Measurements from ENCODE around the gene OR2AG1. TPM values are rescaled to one million over a fixed set of nuclear protein-coding genes. Genes with fewer than 3 reads are reported as not detected.

The OR2AG1 gene
- total and polyA plus RNA-seq, 4 donors, result not detected

- Histone ChIP-seq H3K36me3 (ENCODE audit: control insufficient read depth in 1 of 2, insufficient read depth in 2 of 2, low read length in 1 of 2) (no peaks in the 10 kb centered on the region), H3K9me3 (ENCODE audit: control insufficient read depth, low read length) (no peaks in the 10 kb centered on the region), H3K27ac (ENCODE audit: low read depth in 1 of 2, low read length in 2 of 2) (no peak overlapping the region), H3K4me1 (ENCODE audit: control insufficient read depth in 1 of 2, insufficient read depth in 2 of 2, low read length in 2 of 2) (no peaks in the 10 kb centered on the region), H3K27me3 (ENCODE audit: control insufficient read depth in 1 of 2, insufficient read depth in 2 of 2, low read length in 1 of 2) (peaks cover 0 to 5% of the 10 kb centered on the region in 2 donors), H3K4me3 (ENCODE audit: low read length in 2 of 2) (no peak overlapping the region)
- ATAC-seq (ENCODE audit: low FRiP score), result no peak
- intact Hi-C loops (cut with DNase I), result no loop called here
- 72 to 73% methylated on average over 4 of the region's 4 CpGs for whole genome bisulfite sequencing, 2 donors
- DNase-seq, result no peak
Measured at GRCh38 chr11:6745018-6745417, 37.8 kb upstream of the OR2AG1 start.

- intact Hi-C loops (cut with DNase I), result no loop called here
- Histone ChIP-seq H3K27me3 (ENCODE audit: control insufficient read depth in 1 of 2, insufficient read depth in 2 of 2, low read length in 1 of 2) (peaks cover 0 to 5% of the 10 kb centered on the region in 2 donors), H3K27ac (ENCODE audit: low read depth in 1 of 2, low read length in 2 of 2) (no peak overlapping the region), H3K9me3 (ENCODE audit: control insufficient read depth, low read length) (no peaks in the 10 kb centered on the region), H3K36me3 (ENCODE audit: control insufficient read depth in 1 of 2, insufficient read depth in 2 of 2, low read length in 1 of 2) (no peaks in the 10 kb centered on the region), H3K4me1 (ENCODE audit: control insufficient read depth in 1 of 2, insufficient read depth in 2 of 2, low read length in 2 of 2) (no peaks in the 10 kb centered on the region), H3K4me3 (ENCODE audit: low read length in 2 of 2) (no peak overlapping the region)
- 74 to 75% methylated on average over 2 of the region's 2 CpGs for WGBS, 2 donors
- DNase-seq, result no peak
- ATAC-seq (ENCODE audit: low FRiP score), result no peak
Measured at GRCh38 chr11:6745465-6746015, 37.3 kb upstream of the OR2AG1 start.

DNA sequence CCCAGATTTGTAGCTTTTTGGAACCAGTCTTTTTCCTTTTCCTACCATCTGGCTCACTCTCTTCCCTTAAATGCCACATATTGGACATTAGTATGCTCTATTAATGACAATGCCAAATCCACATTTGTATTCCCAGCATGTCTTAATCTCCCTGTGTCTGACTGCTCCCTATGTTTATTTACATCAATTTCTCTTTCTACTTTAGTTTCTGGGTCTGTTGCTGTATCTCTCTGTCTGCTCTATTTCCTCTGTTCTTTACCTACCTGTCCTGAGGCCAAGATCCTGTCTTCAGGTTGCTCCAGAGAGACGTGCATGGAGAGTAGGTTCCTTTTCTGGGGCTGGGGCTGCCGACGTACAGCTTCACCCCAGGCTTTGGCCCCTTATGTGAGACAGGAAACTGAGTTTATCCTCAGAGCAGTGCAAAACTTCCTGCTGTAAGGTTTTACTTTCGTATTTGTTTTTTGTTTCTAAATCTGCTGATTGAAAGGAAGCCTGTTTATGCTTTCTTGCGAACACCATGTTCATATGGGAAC, 36.7 kb upstream of the OR2AG1 start:
- no peaks in the 10 kb centered on the region for H3K9me3 ChIP-seq (ENCODE audit: control insufficient read depth, low read length)
- H3K4me1 ChIP-seq (ENCODE audit: control insufficient read depth in 1 of 2, insufficient read depth in 2 of 2, low read length in 2 of 2), result no peaks in the 10 kb centered on the region
- H3K36me3 ChIP-seq (ENCODE audit: control insufficient read depth in 1 of 2, insufficient read depth in 2 of 2, low read length in 1 of 2), result no peaks in the 10 kb centered on the region
- DNase-seq (no peak), ATAC-seq (ENCODE audit: low FRiP score) (peak; percentile 26)
- H3K27ac ChIP-seq (ENCODE audit: low read depth in 1 of 2, low read length in 2 of 2), result no peak overlapping the region
- intact Hi-C loops (cut with DNase I), result no loop called here
- no peak overlapping the region for H3K4me3 ChIP-seq (ENCODE audit: low read length in 2 of 2)
- H3K27me3 ChIP-seq (ENCODE audit: control insufficient read depth in 1 of 2, insufficient read depth in 2 of 2, low read length in 1 of 2), result peaks cover 0 to 5% of the 10 kb centered on the region in 2 donors
- 46 to 55% methylated on average over 5 of the region's 5 CpGs for WGBS, 2 donors

DNA sequence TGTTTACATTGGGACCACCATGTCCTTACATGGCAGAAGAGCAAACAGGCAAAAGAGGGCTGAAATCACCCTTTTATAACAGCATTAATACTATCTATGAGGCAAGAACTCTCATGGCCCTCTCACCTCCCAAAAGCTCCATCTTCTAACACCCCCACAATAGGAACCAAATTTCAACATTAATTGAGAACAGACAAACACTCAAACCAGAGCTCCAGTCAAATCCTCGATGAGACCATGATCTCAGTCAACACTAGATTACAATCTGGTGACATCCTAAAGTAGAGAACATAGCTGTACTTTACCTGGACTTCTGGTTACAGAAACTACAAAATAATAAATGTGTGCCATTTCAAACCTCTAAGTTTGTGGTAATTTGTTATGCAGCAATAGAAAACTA, 36.2 kb upstream of the OR2AG1 start:
- H3K4me3 ChIP-seq (ENCODE audit: low read length in 2 of 2), result no peak overlapping the region
- H3K4me1 ChIP-seq (ENCODE audit: control insufficient read depth in 1 of 2, insufficient read depth in 2 of 2, low read length in 2 of 2), result no peaks in the 10 kb centered on the region
- H3K9me3 ChIP-seq (ENCODE audit: control insufficient read depth, low read length), result no peaks in the 10 kb centered on the region
- intact Hi-C loops (cut with DNase I), result no loop called here
- H3K27ac ChIP-seq (ENCODE audit: low read depth in 1 of 2, low read length in 2 of 2), result no peak overlapping the region
- peaks cover 0 to 5% of the 10 kb centered on the region in 2 donors for H3K27me3 ChIP-seq (ENCODE audit: control insufficient read depth in 1 of 2, insufficient read depth in 2 of 2, low read length in 1 of 2)
- 86 to 90% methylated on average over 1 of the region's 1 CpG for WGBS, 2 donors
- H3K36me3 ChIP-seq (ENCODE audit: control insufficient read depth in 1 of 2, insufficient read depth in 2 of 2, low read length in 1 of 2), result no peaks in the 10 kb centered on the region
- DNase-seq, result no peak
- ATAC-seq (ENCODE audit: low FRiP score), result no peak

DNA sequence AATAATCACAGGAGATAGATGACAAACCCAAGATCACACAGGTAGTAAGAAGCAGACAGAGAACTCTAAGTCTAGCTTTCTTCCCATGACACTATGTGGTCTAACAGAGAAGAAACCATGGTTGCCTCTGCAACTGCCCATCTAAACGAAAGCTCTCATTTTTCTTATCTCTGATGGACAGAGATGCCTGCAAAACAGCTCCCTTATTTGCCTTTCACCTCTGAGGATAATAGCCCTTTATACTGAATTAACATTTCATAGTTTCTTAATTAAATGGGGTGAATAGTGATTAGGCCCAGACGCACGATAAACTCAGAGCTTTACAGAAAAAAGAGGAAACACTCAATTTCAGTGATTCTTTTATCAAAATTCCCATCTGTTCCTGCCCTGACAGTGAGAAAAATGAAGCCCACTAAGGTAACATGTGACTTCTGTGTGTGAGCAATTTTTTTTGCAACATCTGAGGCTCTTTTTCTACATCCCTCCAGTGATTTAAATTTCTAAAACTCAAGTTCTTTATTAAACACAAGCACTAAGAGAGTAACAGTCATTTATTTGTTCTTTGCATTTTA, 35.6 kb upstream of the OR2AG1 start:
- Histone ChIP-seq H3K4me3 (ENCODE audit: low read length in 2 of 2) (no peak overlapping the region), H3K36me3 (ENCODE audit: control insufficient read depth in 1 of 2, insufficient read depth in 2 of 2, low read length in 1 of 2) (no peaks in the 10 kb centered on the region), H3K27ac (ENCODE audit: low read depth in 1 of 2, low read length in 2 of 2) (no peak overlapping the region), H3K27me3 (ENCODE audit: control insufficient read depth in 1 of 2, insufficient read depth in 2 of 2, low read length in 1 of 2) (peaks cover 0 to 5% of the 10 kb centered on the region in 2 donors), H3K4me1 (ENCODE audit: control insufficient read depth in 1 of 2, insufficient read depth in 2 of 2, low read length in 2 of 2) (no peaks in the 10 kb centered on the region), H3K9me3 (ENCODE audit: control insufficient read depth, low read length) (no peaks in the 10 kb centered on the region)
- ATAC-seq (ENCODE audit: low FRiP score), result no peak
- 89% methylated on average over 3 of the region's 3 CpGs for WGBS, 2 donors
- DNase-seq, result no peak
- intact Hi-C loops (cut with DNase I), result no loop called here

GRCh38 chr11:6755303-6755952, 27.4 kb upstream of the OR2AG1 start:
- H3K4me3 ChIP-seq (ENCODE audit: low read length in 2 of 2), result no peak overlapping the region
- no peaks in the 10 kb centered on the region for H3K9me3 ChIP-seq (ENCODE audit: control insufficient read depth, low read length)
- intact Hi-C loops (cut with DNase I), result no loop called here
- 1 to 3% methylated on average over 5 of the region's 5 CpGs for WGBS, 2 donors
- no peak overlapping the region for H3K27ac ChIP-seq (ENCODE audit: low read depth in 1 of 2, low read length in 2 of 2)
- no peaks in the 10 kb centered on the region for H3K36me3 ChIP-seq (ENCODE audit: control insufficient read depth in 1 of 2, insufficient read depth in 2 of 2, low read length in 1 of 2)
- no peak for DNase-seq
- no peaks in the 10 kb centered on the region for H3K4me1 ChIP-seq (ENCODE audit: control insufficient read depth in 1 of 2, insufficient read depth in 2 of 2, low read length in 2 of 2)
- ATAC-seq (ENCODE audit: low FRiP score), result peak; percentile 70
- H3K27me3 ChIP-seq (ENCODE audit: control insufficient read depth in 1 of 2, insufficient read depth in 2 of 2, low read length in 1 of 2), result no peaks in the 10 kb centered on the region

GRCh38 chr11:6755953-6756347, 26.9 kb upstream of the OR2AG1 start:
- Histone ChIP-seq H3K4me3 (ENCODE audit: low read length in 2 of 2) (no peak overlapping the region), H3K27me3 (ENCODE audit: control insufficient read depth in 1 of 2, insufficient read depth in 2 of 2, low read length in 1 of 2) (no peaks in the 10 kb centered on the region), H3K4me1 (ENCODE audit: control insufficient read depth in 1 of 2, insufficient read depth in 2 of 2, low read length in 2 of 2) (no peaks in the 10 kb centered on the region), H3K9me3 (ENCODE audit: control insufficient read depth, low read length) (no peaks in the 10 kb centered on the region), H3K36me3 (ENCODE audit: control insufficient read depth in 1 of 2, insufficient read depth in 2 of 2, low read length in 1 of 2) (no peaks in the 10 kb centered on the region), H3K27ac (ENCODE audit: low read depth in 1 of 2, low read length in 2 of 2) (no peak overlapping the region)
- 76 to 88% methylated on average over 1 of the region's 1 CpG for WGBS, 2 donors
- DNase-seq (no peak), ATAC-seq (ENCODE audit: low FRiP score) (no peak)
- intact Hi-C loops (cut with DNase I), result no loop called here

GRCh38 chr11:6757373-6757967, 25.4 kb upstream of the OR2AG1 start:
- H3K4me3 ChIP-seq (ENCODE audit: low read length in 2 of 2), result no peak overlapping the region
- H3K27ac ChIP-seq (ENCODE audit: low read depth in 1 of 2, low read length in 2 of 2), result no peak overlapping the region
- WGBS, 2 donors, result 48 to 49% methylated on average over 2 of the region's 2 CpGs
- H3K27me3 ChIP-seq (ENCODE audit: control insufficient read depth in 1 of 2, insufficient read depth in 2 of 2, low read length in 1 of 2), result peaks cover 0 to under 1% of the 10 kb centered on the region in 2 donors
- DNase-seq (peak in 1 of 2 donors; percentile 56), ATAC-seq (ENCODE audit: low FRiP score) (no peak)
- no peaks in the 10 kb centered on the region for H3K36me3 ChIP-seq (ENCODE audit: control insufficient read depth in 1 of 2, insufficient read depth in 2 of 2, low read length in 1 of 2)
- no peaks in the 10 kb centered on the region for H3K9me3 ChIP-seq (ENCODE audit: control insufficient read depth, low read length)
- intact Hi-C loops (cut with DNase I), result no loop called here
- no peaks in the 10 kb centered on the region for H3K4me1 ChIP-seq (ENCODE audit: control insufficient read depth in 1 of 2, insufficient read depth in 2 of 2, low read length in 2 of 2)

Data from aorta (tissue), 5 donors.